Caco-2 (cell line): ENCODE results near the gene USP17L11. TPM values are rescaled to one million over a fixed set of nuclear protein-coding genes. Genes with fewer than 3 reads are reported as not detected.
"Not testable (repeated sequence)": the region's sequence is repeated elsewhere in the genome, so short reads cannot be mapped to it uniquely, and the experiment has no call there.

Experiments used
- Bru-seq: library from RNA; stranded (reverse); fragments of 400-500 nt; gene quantifications from one replicate; lab custom pipeline; 2021; lab: Mats Ljungman, UMichigan
- BruChase-seq, 2 experiments: library from RNA; stranded (reverse); fragments of 400-500 nt; gene quantifications; one replicate each; lab custom pipeline; 2021; lab: Mats Ljungman, UMichigan
- BruUV-seq: library from RNA; stranded (reverse); fragments of 400-500 nt; replicated peaks from 2 replicates; lab custom pipeline; 2021; lab: Mats Ljungman, UMichigan
- CTCF ChIA-PET: fragments of 300-600 bp; sonication (Branson Sonifier 250); formaldehyde crosslinking; loops from one replicate; lab custom pipeline; 2022; ENCODE audit warnings: antibody characterized with exemption; lab: Charles Lee
- POLR2A ChIA-PET: fragments of 300-600 bp; sonication (Branson Sonifier 250); formaldehyde crosslinking; loops from one replicate; lab custom pipeline; 2022; ENCODE audit warnings: antibody characterized with exemption; lab: Charles Lee
- DNase-seq, 2 experiments: peaks; one replicate each; pipeline versions ENCODE4 v3.0.0 to v3.0.0-alpha.2; 2020 to 2022
- H3K27me3 ChIP-seq: replicated peaks from 2 replicates; pipeline ENCODE4 v1.6.0; 2011; ENCODE audit warnings: low read length; ENCODE audit not compliant: control insufficient read depth, insufficient read depth
- H3K36me3 ChIP-seq: 2 replicates; pipeline ENCODE4 v1.5.1; 2011; ENCODE audit warnings: low read length; ENCODE audit not compliant: control insufficient read depth, insufficient read depth
- H3K4me1 ChIP-seq: fragments of 250-450 bp; sonication (Bioruptor Pico); 2 replicates; pipeline ENCODE4 v1.5.1; 2020; ENCODE audit warnings: mild to moderate bottlenecking
- H3K4me3 ChIP-seq: 2 replicates; pipeline ENCODE4 v1.5.1; 2011; ENCODE audit warnings: low read depth, mild to moderate bottlenecking, control low read depth, low read length
- H3K9me3 ChIP-seq: fragments of 250-450 bp; sonication (Bioruptor Pico); 2 replicates; pipeline ENCODE4 v1.5.1; 2020; ENCODE audit warnings: mild to moderate bottlenecking, moderate library complexity
- H3K27ac Mint-ChIP-seq: one replicate; pipeline ENCODE4 v1.8.0; 2022; ENCODE audit warnings: mixed read lengths; ENCODE audit not compliant: unreplicated experiment
- H3K27me3 Mint-ChIP-seq: one replicate; pipeline ENCODE4 v1.8.0; 2022; ENCODE audit warnings: mixed read lengths; ENCODE audit not compliant: insufficient read depth, unreplicated experiment
- H3K36me3 Mint-ChIP-seq: one replicate; pipeline ENCODE4 v1.8.0; 2022; ENCODE audit warnings: mild to moderate bottlenecking, mixed read lengths; ENCODE audit not compliant: insufficient read depth, unreplicated experiment
- H3K4me1 Mint-ChIP-seq: one replicate; pipeline ENCODE4 v1.8.0; 2022; ENCODE audit warnings: low read depth, mixed read lengths; ENCODE audit not compliant: unreplicated experiment
- H3K4me3 Mint-ChIP-seq: one replicate; pipeline ENCODE4 v1.8.0; 2022; ENCODE audit warnings: mild to moderate bottlenecking, moderate library complexity, mixed read lengths; ENCODE audit not compliant: unreplicated experiment
- H3K9me3 Mint-ChIP-seq: one replicate; pipeline ENCODE4 v1.8.0; 2022; ENCODE audit warnings: mixed read lengths; ENCODE audit not compliant: unreplicated experiment
- intact Hi-C: fragments of 100-400 bp; cut with micrococcal nuclease; formaldehyde crosslinking; loops from one replicate; pipeline ENCODE4 v1.10.0; 2022; ENCODE audit not compliant: unreplicated experiment
- long read RNA-seq: library from polyadenylated mRNA; stranded (forward); transcript quantifications from one replicate; pipeline ENCODE4 v2.0.0, GENCODE V29; 2022
- total RNA-seq: library from RNA; stranded (reverse); gene quantifications from 2 replicates; pipeline ENCODE4 v1.2.3, GENCODE V29; 2022

USP17L11 gene
- total RNA-seq = not detected in 2 replicates
- not detected for Bru-seq, nascent RNA
- not detected for BruChase-seq, experiment 1, labeled RNA remaining after a 2-hour chase
- BruChase-seq, experiment 2, labeled RNA remaining after a 6-hour chase = not detected
- long read RNA-seq = 0 reads

GRCh38 chr4:9215105-9215504 is at the start of gene USP17L11:
TSS of gene USP17L11 (plus strand) at chr4:9215405. CDS start at chr4:9215405, 0 bp downstream.
- H3K27ac Mint-ChIP-seq, H3K4me1 Mint-ChIP-seq, H3K4me1 ChIP-seq, DNase-seq, H3K36me3 ChIP-seq, intact Hi-C loops, H3K4me3 Mint-ChIP-seq, H3K4me3 ChIP-seq, H3K9me3 ChIP-seq, POLR2A ChIA-PET, H3K9me3 Mint-ChIP-seq, H3K36me3 Mint-ChIP-seq, BruUV-seq, CTCF ChIA-PET, H3K27me3 ChIP-seq, H3K27me3 Mint-ChIP-seq: not testable (repeated sequence)

GRCh38 chr4:9165990-9166389 is 49.2 kb upstream of the USP17L11 start:
- H3K27ac Mint-ChIP-seq, H3K27me3 Mint-ChIP-seq, CTCF ChIA-PET, H3K9me3 ChIP-seq, H3K36me3 ChIP-seq, DNase-seq, H3K4me3 Mint-ChIP-seq, H3K27me3 ChIP-seq, intact Hi-C loops, BruUV-seq, H3K4me1 ChIP-seq, POLR2A ChIA-PET, H3K9me3 Mint-ChIP-seq, H3K4me3 ChIP-seq, H3K36me3 Mint-ChIP-seq, H3K4me1 Mint-ChIP-seq: not testable (repeated sequence)

- H3K4me1 ChIP-seq, H3K4me3 Mint-ChIP-seq, BruUV-seq, H3K9me3 Mint-ChIP-seq, H3K9me3 ChIP-seq, H3K4me3 ChIP-seq, H3K27me3 Mint-ChIP-seq, H3K27ac Mint-ChIP-seq, DNase-seq, H3K27me3 ChIP-seq, CTCF ChIA-PET, H3K36me3 ChIP-seq, POLR2A ChIA-PET, intact Hi-C loops, H3K36me3 Mint-ChIP-seq, H3K4me1 Mint-ChIP-seq: not testable (repeated sequence)
These were observed 45.3 kb upstream of the USP17L11 start, which contains the start of gene FAM90A26 for GRCh38 chr4:9169791-9170459. TSS of gene FAM90A26 (plus strand) at chr4:9170409. CDS start at chr4:9173173, 2,764 bp downstream.

- H3K36me3 Mint-ChIP-seq, H3K9me3 Mint-ChIP-seq, H3K27ac Mint-ChIP-seq, H3K36me3 ChIP-seq, H3K27me3 Mint-ChIP-seq, H3K4me1 ChIP-seq, H3K9me3 ChIP-seq, DNase-seq, H3K4me1 Mint-ChIP-seq, POLR2A ChIA-PET, CTCF ChIA-PET, intact Hi-C loops, H3K4me3 Mint-ChIP-seq, H3K4me3 ChIP-seq, H3K27me3 ChIP-seq, BruUV-seq: not testable (repeated sequence)
These were observed 4.8 kb upstream of the USP17L11 start, which contains the start of gene USP17L10 for GRCh38 chr4:9210357-9210756. TSS of gene USP17L10 (plus strand) at chr4:9210657. CDS start at chr4:9210657, 0 bp downstream.

GRCh38 chr4:9214701-9215100 is 504 bp upstream of the USP17L11 start:
- H3K9me3 Mint-ChIP-seq, H3K27ac Mint-ChIP-seq, H3K4me3 ChIP-seq: not testable (repeated sequence)

GRCh38 chr4:9219852-9220251 is 4.6 kb downstream of the USP17L11 start, which contains the start of gene USP17L12:
TSS of gene USP17L12 (plus strand) at chr4:9220152. CDS start at chr4:9220152, 0 bp downstream.
- H3K4me3 Mint-ChIP-seq, DNase-seq, H3K4me1 ChIP-seq, H3K4me3 ChIP-seq, H3K36me3 ChIP-seq, H3K9me3 ChIP-seq, H3K9me3 Mint-ChIP-seq, H3K4me1 Mint-ChIP-seq, H3K36me3 Mint-ChIP-seq, POLR2A ChIA-PET, H3K27me3 Mint-ChIP-seq, intact Hi-C loops, H3K27ac Mint-ChIP-seq, H3K27me3 ChIP-seq, CTCF ChIA-PET, BruUV-seq: not testable (repeated sequence)

More at GRCh38 chr4:9214701-9215100, 504 bp upstream of the USP17L11 start:
- H3K36me3 Mint-ChIP-seq, H3K4me1 ChIP-seq, H3K4me1 Mint-ChIP-seq, H3K27me3 Mint-ChIP-seq, H3K4me3 Mint-ChIP-seq, BruUV-seq, H3K27me3 ChIP-seq, H3K36me3 ChIP-seq, intact Hi-C loops, H3K9me3 ChIP-seq, POLR2A ChIA-PET, CTCF ChIA-PET: not testable (repeated sequence)
- DNase-seq = peak in 1 of 2 experiments; percentile 3

- H3K4me1 ChIP-seq, H3K36me3 ChIP-seq, H3K9me3 ChIP-seq, H3K27ac Mint-ChIP-seq, H3K36me3 Mint-ChIP-seq, CTCF ChIA-PET, H3K4me1 Mint-ChIP-seq, POLR2A ChIA-PET, BruUV-seq, intact Hi-C loops, H3K4me3 Mint-ChIP-seq, H3K4me3 ChIP-seq, H3K27me3 ChIP-seq, H3K9me3 Mint-ChIP-seq, H3K27me3 Mint-ChIP-seq, DNase-seq: not testable (repeated sequence)
These were observed 9.4 kb downstream of the USP17L11 start, which contains the start of gene USP17L13 for GRCh38 chr4:9224596-9224995. TSS of gene USP17L13 (plus strand) at chr4:9224896. CDS start at chr4:9224896, 0 bp downstream.
